GM19239 (cell line): Measurements from ENCODE around the gene MTOR.
"Not testable (repeated sequence)": the region's sequence is repeated elsewhere in the genome, so short reads cannot be mapped to it uniquely, and the experiment has no call there.

ENCODE experiments used
- DNase-seq: peaks from one replicate; pipeline ENCODE4 v3.0.0; 2011; ENCODE audit warnings: low spot score; ENCODE audit not compliant: insufficient read length
- FAIRE-seq: peaks from 2 replicates; lab custom pipeline; 2011; peaks lifted over from hg19 to GRCh38; lab: Jason Lieb, UNC

The MTOR gene

GRCh38 chr1:11281518-11282331 lies 19.4 kb upstream of the MTOR start:
- no peak for FAIRE-seq
- DNase-seq = no peak

- DNase-seq = no peak
- FAIRE-seq = peak; percentile 94
Measured at GRCh38 chr1:11280719-11281376, 18.5 kb upstream of the MTOR start.

- FAIRE-seq = no peak
Measured at GRCh38 chr1:11279630-11280029, 17.3 kb upstream of the MTOR start.

GRCh38 chr1:11279152-11279551 lies 16.8 kb upstream of the MTOR start:
- FAIRE-seq = no peak
- DNase-seq = no peak

More at GRCh38 chr1:11279630-11280029, 17.3 kb upstream of the MTOR start:
- DNase-seq = no peak

- FAIRE-seq = peak; percentile 59
- DNase-seq = no peak
Measured at GRCh38 chr1:11273595-11274234, 11.4 kb upstream of the MTOR start.

- peak; percentile 75 for FAIRE-seq
- peak; percentile 78 for DNase-seq
Measured at GRCh38 chr1:11272832-11273594, 10.7 kb upstream of the MTOR start, which contains the start of gene UBIAD1. Gene UBIAD1 (plus strand): TSS chr1:11273198. CDS start chr1:11273532, 334 bp downstream.

- FAIRE-seq = peak; percentile 14
- no peak for DNase-seq
Measured at GRCh38 chr1:11272544-11272831, 10.1 kb upstream of the MTOR start.

- not testable (repeated sequence) for DNase-seq, FAIRE-seq
Measured at GRCh38 chr1:11267350-11268337, 5.3 kb upstream of the MTOR start.

- FAIRE-seq = no peak
- DNase-seq = no peak
Measured at GRCh38 chr1:11266268-11267074, 4.1 kb upstream of the MTOR start.

GRCh38 chr1:11256299-11256698 lies 6.1 kb downstream of the MTOR start:
- no peak for FAIRE-seq
- no peak for DNase-seq

- DNase-seq = no peak
- no peak for FAIRE-seq
Measured at GRCh38 chr1:11253226-11253625, 9.1 kb downstream of the MTOR start.

- no peak for DNase-seq
- no peak for FAIRE-seq
Measured at GRCh38 chr1:11252538-11252937, 9.8 kb downstream of the MTOR start.

- DNase-seq (no peak), FAIRE-seq (no peak)
Measured at GRCh38 chr1:11248169-11248568, 14.2 kb downstream of the MTOR start.

GRCh38 chr1:11245904-11246719 lies 16.2 kb downstream of the MTOR start:
- DNase-seq (no peak), FAIRE-seq (no peak)

GRCh38 chr1:11245248-11245647 lies 17.1 kb downstream of the MTOR start:
- DNase-seq = no peak
- no peak for FAIRE-seq

- FAIRE-seq (no peak), DNase-seq (no peak)
Measured at GRCh38 chr1:11238311-11238710, 24.0 kb downstream of the MTOR start.

- DNase-seq = no peak
- FAIRE-seq = no peak
Measured at GRCh38 chr1:11237356-11237755, 25.0 kb downstream of the MTOR start.

- DNase-seq (no peak), FAIRE-seq (no peak)
Measured at GRCh38 chr1:11233208-11233607, 29.1 kb downstream of the MTOR start.
